Colonic mucosa (tissue), 4 donors: ENCODE results near the gene SLC29A2. TPM values are rescaled to one million over a fixed set of nuclear protein-coding genes. Genes with fewer than 3 reads are reported as not detected.
"Not testable (repeated sequence)": the region's sequence is repeated elsewhere in the genome, so short reads cannot be mapped to it uniquely, and the experiment has no call there.

Experiments used
- DNase-seq: peaks from one replicate; pipeline ENCODE4 v3.0.0-alpha.2; 2020
- H3K27ac ChIP-seq: fragments of 200-600 bp; one replicate; pipeline ENCODE4 v1.8.0; 2021
- H3K27me3 ChIP-seq: fragments of 200-600 bp; one replicate; pipeline ENCODE4 v1.8.0; 2021
- H3K36me3 ChIP-seq: fragments of 200-600 bp; one replicate; pipeline ENCODE4 v1.8.0; 2021
- H3K4me1 ChIP-seq: fragments of 200-600 bp; one replicate; pipeline ENCODE4 v1.8.0; 2021; ENCODE audit warnings: mild to moderate bottlenecking
- H3K4me3 ChIP-seq: fragments of 200-600 bp; one replicate; pipeline ENCODE4 v1.8.0; 2021
- H3K9ac ChIP-seq, 2 donors: one replicate each; pipeline ENCODE4 v1.7.0; 2013; ENCODE audit warnings: control low read depth in 2 of 2, low read depth in 2 of 2, low read length in 2 of 2
- H3K9me3 ChIP-seq: fragments of 200-600 bp; one replicate; pipeline ENCODE4 v1.8.0; 2021
- CTCF ChIP-seq: fragments of 200-600 bp; IDR thresholded peaks from one replicate; pipeline ENCODE4 v1.8.0; 2022; ENCODE audit warnings: antibody characterized with exemption, mild to moderate bottlenecking
- intact Hi-C: fragments of 100-400 bp; cut with DNase I; formaldehyde crosslinking; loops from one replicate; pipeline ENCODE4 v1.14.1; 2022
- total RNA-seq, 2 donors: library from RNA; stranded (reverse); fragmentation: NEBNext Ultra II Directional in 1 of 2; extraction: Animal tissue kit (Norgen Biotek cat#: 25700) in 1 of 2; gene quantifications; one replicate each; pipeline ENCODE4 v1.2.1, GENCODE V29; 2021
- donor health status: healthy.
- donor health status: DM: no; HTN: no; CAD: no.
- donor health status: DM: no; HTN: no; CAD: no.

Gene SLC29A2
- total RNA-seq, 2 donors from 2014 or later: 20.2 to 28.3 TPM

GRCh38 chr11:66324664-66325063 lies 46.9 kb downstream of the SLC29A2 start:
- no peak overlapping the region for H3K9ac ChIP-seq
- no peak for DNase-seq
- no peaks in the 10 kb centered on the region for H3K36me3 ChIP-seq

GRCh38 chr11:66323684-66324083 lies 47.9 kb downstream of the SLC29A2 start:
- TF ChIP-seq CTCF: no peak
- no peaks in the 10 kb centered on the region for H3K27me3 ChIP-seq
- intact Hi-C loops: no loop called here
- no peak for DNase-seq
- no peaks in the 10 kb centered on the region for H3K9me3 ChIP-seq
- H3K4me3 ChIP-seq: no peak overlapping the region
- no peak overlapping the region for H3K27ac ChIP-seq
- H3K36me3 ChIP-seq: no peaks in the 10 kb centered on the region
- H3K4me1 ChIP-seq: peaks cover 14% of the 10 kb centered on the region
- no peak overlapping the region for H3K9ac ChIP-seq

More at GRCh38 chr11:66324664-66325063, 46.9 kb downstream of the SLC29A2 start:
- no peak overlapping the region for H3K4me3 ChIP-seq
- no peaks in the 10 kb centered on the region for H3K27me3 ChIP-seq
- H3K9me3 ChIP-seq: no peaks in the 10 kb centered on the region
- intact Hi-C loops: loop anchor here (5.0 kb wide), 1 partner anchor 63 kb away; no protein-coding TSS in a partner anchor
- H3K4me1 ChIP-seq: peaks cover 14% of the 10 kb centered on the region
- H3K27ac ChIP-seq: no peak overlapping the region
- no peak for TF ChIP-seq CTCF

- intact Hi-C loops: no loop called here
- H3K4me1 ChIP-seq: peaks cover 7% of the 10 kb centered on the region
- no peak overlapping the region for H3K4me3 ChIP-seq
- H3K27me3 ChIP-seq: no peaks in the 10 kb centered on the region
- no peaks in the 10 kb centered on the region for H3K9me3 ChIP-seq
- no peak overlapping the region for H3K27ac ChIP-seq
- H3K36me3 ChIP-seq: no peaks in the 10 kb centered on the region
- TF ChIP-seq CTCF: no peak
- DNase-seq: no peak
- no peak overlapping the region for H3K9ac ChIP-seq
Observed at GRCh38 chr11:66322732-66323427, 48.7 kb downstream of the SLC29A2 start.

GRCh38 chr11:66321606-66322005 lies 50.0 kb downstream of the SLC29A2 start:
- intact Hi-C loops: no loop called here
- Histone ChIP-seq H3K4me1 (peaks cover 2% of the 10 kb centered on the region), H3K9ac (no peak overlapping the region), H3K36me3 (no peaks in the 10 kb centered on the region), H3K9me3 (no peaks in the 10 kb centered on the region), H3K27ac (no peak overlapping the region), H3K4me3 (no peak overlapping the region), H3K27me3 (no peaks in the 10 kb centered on the region)
- no peak for DNase-seq
- TF ChIP-seq CTCF: no peak

GRCh38 chr11:66320748-66321147 lies 50.8 kb downstream of the SLC29A2 start:
- H3K9ac ChIP-seq, intact Hi-C loops, H3K27me3 ChIP-seq, H3K4me3 ChIP-seq, H3K9me3 ChIP-seq, H3K4me1 ChIP-seq, DNase-seq, H3K36me3 ChIP-seq, H3K27ac ChIP-seq: not testable (repeated sequence)

- H3K27ac ChIP-seq, H3K36me3 ChIP-seq, H3K4me1 ChIP-seq, DNase-seq, H3K27me3 ChIP-seq, H3K9ac ChIP-seq, intact Hi-C loops, H3K4me3 ChIP-seq, H3K9me3 ChIP-seq: not testable (repeated sequence)
Observed at GRCh38 chr11:66320289-66320688, 51.3 kb downstream of the SLC29A2 start.
